H1 (cell line): ENCODE data around the gene PRDM1. TPM values are rescaled to one million over a fixed set of nuclear protein-coding genes. Genes with fewer than 3 reads are reported as not detected.

Source experiments
- CTCF ChIA-PET: fragments of 300-600 bp; sonication (Branson Sonifier 250); formaldehyde crosslinking; loops from one replicate; lab custom pipeline; 2021; ENCODE audit not compliant: partially characterized antibody; lab: Charles Lee
- POLR2A ChIA-PET: fragments of 300-600 bp; sonication (Branson Sonifier 250); formaldehyde crosslinking; loops from one replicate; lab custom pipeline; 2021; ENCODE audit warnings: inconsistent platforms; ENCODE audit not compliant: partially characterized antibody; lab: Charles Lee
- DNase-seq, 2 experiments: peaks; one replicate each; pipeline versions ENCODE4 v3.0.0 to v3.0.0-alpha.2; 2010 to 2022; ENCODE audit warnings: low spot score in 2 of 2, low read depth in 1 of 2, mixed read lengths in 1 of 2
- FAIRE-seq: peaks from 2 replicates; lab custom pipeline; 2011; peaks lifted over from hg19 to GRCh38; lab: Jason Lieb, UNC
- H2AFZ ChIP-seq: 2 replicates; pipeline ENCODE4 v1.8.1; 2012; ENCODE audit warnings: low read length, inconsistent platforms
- H2AK5ac ChIP-seq: 2 replicates; pipeline ENCODE4 v1.6.1; 2013; ENCODE audit warnings: low read depth, low read length
- H2BK120ac ChIP-seq: replicated peaks from 2 replicates; pipeline ENCODE3; 2013; ENCODE audit warnings: low read depth, low read length, inconsistent platforms
- H2BK12ac ChIP-seq: 2 replicates; pipeline ENCODE4 v1.6.1; 2013; ENCODE audit warnings: low read depth, low read length
- H2BK15ac ChIP-seq: 2 replicates; pipeline ENCODE4 v1.6.1; 2013; ENCODE audit warnings: low read length
- H2BK20ac ChIP-seq: 2 replicates; pipeline ENCODE4 v1.6.1; 2013; ENCODE audit warnings: low read length
- H2BK5ac ChIP-seq: 2 replicates; pipeline ENCODE4 v1.6.1; 2013; ENCODE audit warnings: low read depth, low read length
- H3K14ac ChIP-seq: 2 replicates; pipeline ENCODE4 v1.6.1; 2013; ENCODE audit warnings: inconsistent platforms; ENCODE audit not compliant: insufficient read length
- H3K18ac ChIP-seq: 2 replicates; pipeline ENCODE4 v1.6.1; 2013; ENCODE audit warnings: low read length; ENCODE audit errors: extremely low read depth
- H3K23ac ChIP-seq: 2 replicates; pipeline ENCODE4 v1.6.1; 2013; ENCODE audit warnings: inconsistent platforms; ENCODE audit not compliant: insufficient read length
- H3K23me2 ChIP-seq: 2 replicates; pipeline ENCODE4 v1.6.1; 2013; ENCODE audit warnings: low read depth, low read length
- H3K27ac ChIP-seq: 2 replicates; pipeline ENCODE4 v1.6.1; 2011; ENCODE audit warnings: low read depth, low read length, inconsistent platforms
- H3K27me3 ChIP-seq, 4 experiments: replicated peaks in 1 of 4; 1 replicate in 1 of 4; 2 replicates in 3 of 4; pipeline versions ENCODE4 v1.6.1 to v1.8.1; 2011 to 2013; ENCODE audit warnings: low read length in 3 of 4, mild to moderate bottlenecking in 3 of 4, inconsistent platforms in 2 of 4, mixed read lengths in 2 of 4, moderate library complexity in 1 of 4; ENCODE audit not compliant: control insufficient read depth in 3 of 4, insufficient read depth in 3 of 4; ENCODE audit errors: extremely low read depth in 1 of 4
- H3K36me3 ChIP-seq, 4 experiments: 2 replicates each; pipeline versions ENCODE4 v1.6.1 to v1.8.1; 2011 to 2013; ENCODE audit warnings: mild to moderate bottlenecking in 4 of 4, low read length in 3 of 4, moderate library complexity in 2 of 4, control low read depth in 1 of 4, inconsistent platforms in 1 of 4; ENCODE audit not compliant: insufficient read depth in 4 of 4, control insufficient read depth in 2 of 4
- H3K4ac ChIP-seq: replicated peaks from 2 replicates; pipeline ENCODE3; 2013; ENCODE audit warnings: low read length, low read depth, mixed read lengths, inconsistent platforms; ENCODE audit not compliant: insufficient read length
- H3K4me1 ChIP-seq, 4 experiments: replicated peaks in 1 of 4; 1 replicate in 1 of 4; 2 replicates in 3 of 4; pipeline versions ENCODE4 v1.6.1 to v1.8.1; 2011 to 2013; ENCODE audit warnings: low read length in 3 of 4, inconsistent platforms in 2 of 4, mixed read lengths in 1 of 4; ENCODE audit not compliant: insufficient read depth in 4 of 4, control insufficient read depth in 3 of 4
- H3K4me2 ChIP-seq, 2 experiments: 2 replicates each; pipeline versions ENCODE4 v1.6.1 to v1.8.1; 2011 to 2013; ENCODE audit warnings: low read depth in 2 of 2, low read length in 2 of 2, control low read depth in 1 of 2, inconsistent platforms in 1 of 2, mild to moderate bottlenecking in 1 of 2; ENCODE audit not compliant: insufficient read depth in 1 of 2
- H3K4me3 ChIP-seq, 4 experiments: fragments of 200-600, 300-600 bp in 1 of 4; sonication (generic), shearing (Covaris generic), sonication (Bioruptor Twin) in 1 of 4; 2 replicates each; pipeline versions ENCODE4 v1.5.1 to v1.8.1; 2011 to 2016; ENCODE audit warnings: low read length in 4 of 4, low read depth in 3 of 4, control low read depth in 2 of 4, inconsistent platforms in 2 of 4, mild to moderate bottlenecking in 2 of 4, mixed read lengths in 1 of 4, moderate library complexity in 1 of 4; ENCODE audit not compliant: insufficient read depth in 2 of 4; ENCODE audit errors: extremely low read depth in 1 of 4
- H3K56ac ChIP-seq: replicated peaks from 2 replicates; pipeline ENCODE3; 2013; ENCODE audit warnings: low read depth, mild to moderate bottlenecking, mixed read lengths, low read length, inconsistent platforms; ENCODE audit not compliant: insufficient read length
- H3K79me1 ChIP-seq: 2 replicates; pipeline ENCODE4 v1.6.1; 2013; ENCODE audit warnings: low read depth, low read length, control low read depth
- H3K79me2 ChIP-seq, 2 experiments: 2 replicates each; pipeline versions ENCODE4 v1.6.1 to v1.8.1; 2012 to 2013; ENCODE audit warnings: low read length in 2 of 2, mild to moderate bottlenecking in 2 of 2, inconsistent platforms in 1 of 2; ENCODE audit not compliant: insufficient read depth in 2 of 2, control insufficient read depth in 1 of 2
- H3K9ac ChIP-seq, 4 experiments: replicated peaks in 1 of 4; 1 replicate in 1 of 4; 2 replicates in 3 of 4; pipeline versions ENCODE4 v1.6.1 to v1.8.1; 2011 to 2013; ENCODE audit warnings: low read depth in 3 of 4, low read length in 3 of 4, control low read depth in 2 of 4, mild to moderate bottlenecking in 2 of 4, moderate library complexity in 2 of 4, inconsistent platforms in 1 of 4; ENCODE audit errors: extremely low read depth in 1 of 4
- H3K9me3 ChIP-seq, 2 experiments: 2 replicates each; pipeline versions ENCODE4 v1.6.1 to v1.8.1; 2012 to 2013; ENCODE audit warnings: mild to moderate bottlenecking in 2 of 2, moderate library complexity in 2 of 2, control low read depth in 1 of 2, inconsistent platforms in 1 of 2, low read depth in 1 of 2, low read length in 1 of 2, mixed read lengths in 1 of 2; ENCODE audit not compliant: insufficient read depth in 2 of 2
- H4K20me1 ChIP-seq, 2 experiments: replicated peaks in 1 of 2; 2 replicates each; pipeline versions ENCODE3 to v1.8.1; 2011 to 2013; ENCODE audit warnings: inconsistent platforms in 2 of 2, low read length in 2 of 2, mild to moderate bottlenecking in 1 of 2; ENCODE audit not compliant: insufficient read depth in 2 of 2, control insufficient read depth in 1 of 2
- H4K5ac ChIP-seq: 2 replicates; pipeline ENCODE4 v1.6.1; 2013; ENCODE audit warnings: low read length, low read depth, mixed read lengths, inconsistent platforms; ENCODE audit not compliant: insufficient read length
- H4K8ac ChIP-seq: 2 replicates; pipeline ENCODE4 v1.8.0; 2013; ENCODE audit warnings: mild to moderate bottlenecking, moderate library complexity, low read length, inconsistent platforms; ENCODE audit not compliant: insufficient read depth; ENCODE audit errors: extremely low read depth
- H4K91ac ChIP-seq: replicated peaks from 2 replicates; pipeline ENCODE3; 2013; ENCODE audit warnings: low read length, mixed read lengths, inconsistent platforms; ENCODE audit not compliant: insufficient read length
- WGBS, 2 experiments: shearing (Covaris generic) in 1 of 2; methylation state at CpG; one replicate each; pipeline versions ENCODE4 v1.1.6 to v1.1.7; 2013 to 2015; ENCODE audit warnings: low lambda C conversion rate in 2 of 2, mixed read lengths in 2 of 2, inconsistent platforms in 1 of 2, low coverage in 1 of 2, missing lambda C conversion rate in 1 of 2; ENCODE audit not compliant: insufficient replicate concordance in 2 of 2, insufficient coverage in 1 of 2, insufficient read length in 1 of 2; ENCODE audit errors: extremely low coverage in 1 of 2, missing lambda C conversion rate in 1 of 2; 5-methylcytosine and 5-hydroxymethylcytosine counted together
- polyA plus RNA-seq, 7 experiments: library from polyadenylated mRNA; depleted of rRNA in 3 of 7; stranded (reverse) in 5 of 7; unstranded in 2 of 7; fragments of >200 nt in 5 of 7; fragments of 200-250 nt in 2 of 7; gene quantifications; 1 replicate in 5 of 7; 2 replicates in 1 of 7; 4 replicates in 1 of 7; pipeline versions ENCODE4 v1.2.1 to v1.2.3, GENCODE V29; 2011 to 2013; ENCODE audit warnings: missing spikeins in 2 of 7, mixed read lengths in 2 of 7
- total RNA-seq: library from RNA; stranded (reverse); fragmentation: NEBNext Ultra II Directional; extraction: Animal tissue kit (Norgen Biotek cat#: 25700); gene quantifications from 2 replicates; pipeline ENCODE4 v1.2.1, GENCODE V29; 2021

PRDM1 gene
- total and polyA plus RNA-seq, 2 of the 8 experiments (the other 6 are each of a cell fraction or from before 2014, with no cell fraction given) = 0.21 to 0.74 TPM

- CTCF ChIA-PET = interaction anchor here (1.3 kb wide), 1 partner anchor 14 kb away, joined by 3 read pairs; no protein-coding TSS in a partner anchor
Measured at GRCh38 chr6:106149472-106150069, 63.4 kb downstream of the PRDM1 start.

More at GRCh38 chr6:106149472-106150069, 63.4 kb downstream of the PRDM1 start:
- H2AFZ ChIP-seq = no peak overlapping the region
- no peak overlapping the region for H3K4ac ChIP-seq
- no peaks in the 10 kb centered on the region for H3K9me3 ChIP-seq
- no peak overlapping the region for H2BK5ac ChIP-seq
- H3K4me3 ChIP-seq = no peak overlapping the region
- H2BK20ac ChIP-seq = no peak overlapping the region
- H3K27me3 ChIP-seq = no peaks in the 10 kb centered on the region
- H2BK15ac ChIP-seq = 0 out of 2 replicates have a peak overlapping the region, but pooled peaks have one; percentile 8
- no peak overlapping the region for H4K8ac ChIP-seq
- peaks cover 3% of the 10 kb centered on the region; the same call in 1 of the 2 replicates for H3K23me2 ChIP-seq
- no peaks in the 10 kb centered on the region for H3K79me2 ChIP-seq
- H2BK12ac ChIP-seq = no peak overlapping the region
- H2AK5ac ChIP-seq = no peak overlapping the region
- H3K56ac ChIP-seq = no peak overlapping the region
- FAIRE-seq = no peak
- H3K4me1 ChIP-seq = peaks cover 0 to 8% (median 2%) of the 10 kb centered on the region in 4 experiments; a peak in 2 of 7 replicates
- H3K4me2 ChIP-seq = no peak overlapping the region
- 64% methylated on average over 1 of the region's 1 CpG; no CpG with 5 or more reads in 1 of the 2 experiments for WGBS, 2 experiments
- H3K14ac ChIP-seq = no peak overlapping the region
- H3K36me3 ChIP-seq = no peaks in the 10 kb centered on the region
- H4K5ac ChIP-seq = no peak overlapping the region
- no peak overlapping the region for H3K23ac ChIP-seq
- H4K91ac ChIP-seq = no peak overlapping the region
- POLR2A ChIA-PET = no interaction called here
- H3K18ac ChIP-seq = no peak overlapping the region
- no peak overlapping the region for H3K27ac ChIP-seq
- H2BK120ac ChIP-seq = no peak overlapping the region
- DNase-seq = no peak
- no peaks in the 10 kb centered on the region for H3K79me1 ChIP-seq
- H3K9ac ChIP-seq = no peak overlapping the region
- H4K20me1 ChIP-seq = no peaks in the 10 kb centered on the region
